GM23338 (cell line): ENCODE data around the gene ZNF217.

Experiments
- CREB1 ChIP-seq: fragments of 250-450 bp; sonication (Bioruptor Pico); IDR thresholded peaks from 2 replicates; pipeline ENCODE4 v1.5.0; 2020; ENCODE audit warnings: low read depth, mild to moderate bottlenecking, moderate library complexity
- EZH2 ChIP-seq: fragments of 200-600 bp; sonication (generic); IDR thresholded peaks from one replicate; pipeline ENCODE4 v1.8.0; 2017; ENCODE audit warnings: antibody characterized with exemption, mild to moderate bottlenecking, low read depth; ENCODE audit not compliant: unreplicated experiment
- EZH2phosphoT487 ChIP-seq: fragments of 200-600 bp; sonication (generic); IDR thresholded peaks from one replicate; pipeline ENCODE4 v1.8.1; 2018; ENCODE audit warnings: antibody characterized with exemption; ENCODE audit not compliant: unreplicated experiment
- JUNB ChIP-seq: IDR thresholded peaks from one replicate; pipeline ENCODE4 v1.6.1; 2016; ENCODE audit warnings: antibody characterized with exemption; ENCODE audit not compliant: unreplicated experiment
- POLR2AphosphoS5 ChIP-seq: IDR thresholded peaks from 2 replicates; pipeline ENCODE4 v1.6.1; 2016; ENCODE audit warnings: antibody characterized with exemption, low read depth
- TF ChIP-seq, protein P1 (sequence below), 2 experiments: fragments of 200-600 bp in 1 of 2; sonication (generic) in 1 of 2; conservative IDR thresholded peaks; 2 replicates each; pipeline versions ENCODE4 v1.5.1 to v1.6.1; 2016 to 2017; ENCODE audit warnings: antibody characterized with exemption in 2 of 2, low read depth in 2 of 2, mild to moderate bottlenecking in 2 of 2, moderate library complexity in 1 of 2
- TF ChIP-seq, protein P2 (sequence below): IDR thresholded peaks from 2 replicates; pipeline ENCODE4 v1.6.1; 2016; ENCODE audit warnings: antibody characterized with exemption

DNA sequence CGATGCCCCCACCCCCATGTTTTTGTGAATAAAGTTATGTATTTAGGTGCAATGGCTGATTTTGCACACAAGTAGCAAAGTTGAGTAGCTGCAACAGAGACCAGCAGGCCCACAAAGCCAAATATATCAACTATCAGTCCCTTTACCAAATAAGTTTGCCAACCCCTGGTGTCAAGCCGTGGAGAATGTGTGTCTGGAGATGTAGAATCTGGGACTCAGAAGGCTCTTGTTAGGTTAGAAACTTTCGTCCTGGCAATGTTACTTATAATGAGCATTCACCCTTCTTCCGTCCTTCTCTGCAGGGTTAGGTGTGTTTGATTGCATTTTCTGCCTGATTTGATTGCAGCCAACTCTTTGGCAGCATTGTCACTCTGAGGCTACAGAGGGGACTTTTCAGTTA lies 57.8 kb downstream of the ZNF217 start:
- TF ChIP-seq, protein P1, sequence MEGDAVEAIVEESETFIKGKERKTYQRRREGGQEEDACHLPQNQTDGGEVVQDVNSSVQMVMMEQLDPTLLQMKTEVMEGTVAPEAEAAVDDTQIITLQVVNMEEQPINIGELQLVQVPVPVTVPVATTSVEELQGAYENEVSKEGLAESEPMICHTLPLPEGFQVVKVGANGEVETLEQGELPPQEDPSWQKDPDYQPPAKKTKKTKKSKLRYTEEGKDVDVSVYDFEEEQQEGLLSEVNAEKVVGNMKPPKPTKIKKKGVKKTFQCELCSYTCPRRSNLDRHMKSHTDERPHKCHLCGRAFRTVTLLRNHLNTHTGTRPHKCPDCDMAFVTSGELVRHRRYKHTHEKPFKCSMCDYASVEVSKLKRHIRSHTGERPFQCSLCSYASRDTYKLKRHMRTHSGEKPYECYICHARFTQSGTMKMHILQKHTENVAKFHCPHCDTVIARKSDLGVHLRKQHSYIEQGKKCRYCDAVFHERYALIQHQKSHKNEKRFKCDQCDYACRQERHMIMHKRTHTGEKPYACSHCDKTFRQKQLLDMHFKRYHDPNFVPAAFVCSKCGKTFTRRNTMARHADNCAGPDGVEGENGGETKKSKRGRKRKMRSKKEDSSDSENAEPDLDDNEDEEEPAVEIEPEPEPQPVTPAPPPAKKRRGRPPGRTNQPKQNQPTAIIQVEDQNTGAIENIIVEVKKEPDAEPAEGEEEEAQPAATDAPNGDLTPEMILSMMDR (conservative IDR thresholded peaks at IDR 0.05; ENCODE audit: low read depth in 2 of 2) = no peak
- TF ChIP-seq POLR2AphosphoS5 = no peak
- no peak for TF ChIP-seq EZH2
- TF ChIP-seq JUNB = no peak
- TF ChIP-seq EZH2phosphoT487 = no peak
- no peak for TF ChIP-seq CREB1 (CRISPR knock-in tag)
- TF ChIP-seq, protein P2, sequence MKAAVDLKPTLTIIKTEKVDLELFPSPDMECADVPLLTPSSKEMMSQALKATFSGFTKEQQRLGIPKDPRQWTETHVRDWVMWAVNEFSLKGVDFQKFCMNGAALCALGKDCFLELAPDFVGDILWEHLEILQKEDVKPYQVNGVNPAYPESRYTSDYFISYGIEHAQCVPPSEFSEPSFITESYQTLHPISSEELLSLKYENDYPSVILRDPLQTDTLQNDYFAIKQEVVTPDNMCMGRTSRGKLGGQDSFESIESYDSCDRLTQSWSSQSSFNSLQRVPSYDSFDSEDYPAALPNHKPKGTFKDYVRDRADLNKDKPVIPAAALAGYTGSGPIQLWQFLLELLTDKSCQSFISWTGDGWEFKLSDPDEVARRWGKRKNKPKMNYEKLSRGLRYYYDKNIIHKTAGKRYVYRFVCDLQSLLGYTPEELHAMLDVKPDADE = no peak
